Measurements from ENCODE around the gene MXRA7.
A peak's percentile ranks its signal among the peaks of the same experiment; 100 is the strongest.

MXRA7 gene

GRCh38 chr17:76646712-76647111, 64.1 kb downstream of the MXRA7 start:
- no peak overlapping the region for H3K4me3 ChIP-seq (ENCODE audit: low read depth, low read length)
- DNase-seq (ENCODE audit: low read depth), result no peak
- no peak for TF ChIP-seq CTCF (IDR thresholded peaks at IDR 0.05; ENCODE audit: control insufficient read depth, extremely low read depth, insufficient read depth)

- no peak overlapping the region for H3K4me3 ChIP-seq (ENCODE audit: low read depth, low read length)
- DNase-seq (ENCODE audit: low read depth), result peak; percentile 17
- TF ChIP-seq CTCF (IDR thresholded peaks at IDR 0.05; ENCODE audit: control insufficient read depth, extremely low read depth, insufficient read depth), result no peak
These were observed 65.3 kb downstream of the MXRA7 start for GRCh38 chr17:76645481-76645880.

GRCh38 chr17:76644995-76645394, 65.8 kb downstream of the MXRA7 start:
- no peak for DNase-seq (ENCODE audit: low read depth)
- H3K4me3 ChIP-seq (ENCODE audit: low read depth, low read length), result no peak overlapping the region
- TF ChIP-seq CTCF (IDR thresholded peaks at IDR 0.05; ENCODE audit: control insufficient read depth, extremely low read depth, insufficient read depth), result no peak

GRCh38 chr17:76643553-76644148, 67.1 kb downstream of the MXRA7 start, which contains the start of gene ST6GALNAC1:
Gene ST6GALNAC1 (minus strand): TSS chr17:76643757. CDS start chr17:76643638, 119 bp downstream.
- no peak for TF ChIP-seq CTCF (IDR thresholded peaks at IDR 0.05; ENCODE audit: control insufficient read depth, extremely low read depth, insufficient read depth)
- peak; percentile 88 for DNase-seq (ENCODE audit: low read depth)
- peak within 1 kb of the TSS; percentile 21 for H3K4me3 ChIP-seq (ENCODE audit: low read depth, low read length)

- no peak for DNase-seq (ENCODE audit: low read depth)
- H3K4me3 ChIP-seq (ENCODE audit: low read depth, low read length), result peak overlapping the region; percentile 21
- no peak for TF ChIP-seq CTCF (IDR thresholded peaks at IDR 0.05; ENCODE audit: control insufficient read depth, extremely low read depth, insufficient read depth)
These were observed 67.8 kb downstream of the MXRA7 start for GRCh38 chr17:76642994-76643393.

- TF ChIP-seq CTCF (IDR thresholded peaks at IDR 0.05; ENCODE audit: control insufficient read depth, extremely low read depth, insufficient read depth), result no peak
- DNase-seq (ENCODE audit: low read depth), result no peak
- no peak overlapping the region for H3K4me3 ChIP-seq (ENCODE audit: low read depth, low read length)
These were observed 68.7 kb downstream of the MXRA7 start for GRCh38 chr17:76642032-76642561.

- DNase-seq (ENCODE audit: low read depth), result peak; percentile 63
- TF ChIP-seq CTCF (IDR thresholded peaks at IDR 0.05; ENCODE audit: control insufficient read depth, extremely low read depth, insufficient read depth), result no peak
- H3K4me3 ChIP-seq (ENCODE audit: low read depth, low read length), result no peak overlapping the region
These were observed 69.3 kb downstream of the MXRA7 start for GRCh38 chr17:76641501-76641900.

All from LNCaP clone FGC (cell line).